Measurements from ENCODE around the gene MAP2K5.

The MAP2K5 gene

GRCh38 chr15:67782691-67782991 lies 240.1 kb downstream of the MAP2K5 start:
- TF ChIP-seq ZFX (IDR thresholded peaks at IDR 0.05) (no peak), CTCF (conservative IDR thresholded peaks at IDR 0.05) (no peak)
- H3K27ac ChIP-seq: no peak overlapping the region

- TF ChIP-seq CTCF (conservative IDR thresholded peaks at IDR 0.05) (no peak), ZFX (IDR thresholded peaks at IDR 0.05) (no peak)
- H3K27ac ChIP-seq: no peak overlapping the region
Observed at GRCh38 chr15:67783303-67783702, 240.8 kb downstream of the MAP2K5 start.

- no peak overlapping the region for H3K27ac ChIP-seq
- no peak for TF ChIP-seq CTCF (conservative IDR thresholded peaks at IDR 0.05)
- TF ChIP-seq ZFX (IDR thresholded peaks at IDR 0.05): no peak
Observed at GRCh38 chr15:67784090-67784781, 241.7 kb downstream of the MAP2K5 start.

GRCh38 chr15:67784856-67785430 lies 242.4 kb downstream of the MAP2K5 start:
- H3K27ac ChIP-seq: no peak overlapping the region
- no peak for TF ChIP-seq CTCF (conservative IDR thresholded peaks at IDR 0.05)
- no peak for TF ChIP-seq ZFX (IDR thresholded peaks at IDR 0.05)

GRCh38 chr15:67785431-67785830 lies 242.9 kb downstream of the MAP2K5 start:
- TF ChIP-seq ZFX (IDR thresholded peaks at IDR 0.05): no peak
- TF ChIP-seq CTCF (conservative IDR thresholded peaks at IDR 0.05): no peak
- H3K27ac ChIP-seq: no peak overlapping the region

- TF ChIP-seq CTCF (conservative IDR thresholded peaks at IDR 0.05) (no peak), ZFX (IDR thresholded peaks at IDR 0.05) (no peak)
Observed at GRCh38 chr15:67786646-67787045, 244.1 kb downstream of the MAP2K5 start.

GRCh38 chr15:67788986-67789385 lies 246.5 kb downstream of the MAP2K5 start:
- no peak overlapping the region for H3K27ac ChIP-seq
- TF ChIP-seq ZFX (IDR thresholded peaks at IDR 0.05) (no peak), CTCF (conservative IDR thresholded peaks at IDR 0.05) (no peak)

More at GRCh38 chr15:67786646-67787045, 244.1 kb downstream of the MAP2K5 start:
- no peak overlapping the region for H3K27ac ChIP-seq
